Measurements from ENCODE around the gene LILRB1.
"Not testable (repeated sequence)": the region's sequence is repeated elsewhere in the genome, so short reads cannot be mapped to it uniquely, and the experiment has no call there.

The LILRB1 gene

DNA sequence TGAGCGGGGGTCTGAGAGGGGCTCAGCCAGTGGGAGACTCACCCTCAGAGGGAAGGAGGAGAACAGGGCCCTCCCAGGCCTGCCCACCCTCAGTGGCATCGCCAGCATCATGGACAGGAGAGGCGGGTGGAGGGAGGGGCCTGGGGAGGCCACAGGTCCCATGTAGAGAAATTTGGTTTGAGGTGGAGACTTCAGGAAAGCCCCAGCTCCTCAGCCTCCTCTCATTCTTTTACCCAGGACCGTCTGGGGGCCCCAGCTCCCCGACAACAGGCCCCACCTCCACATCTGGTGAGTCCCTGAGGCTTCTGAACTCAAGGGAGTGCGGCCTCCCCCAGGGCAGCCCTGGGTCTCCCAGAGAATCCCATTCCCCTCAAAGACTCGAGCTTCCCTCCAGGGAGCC is 3.1 kb downstream of the LILRB1 start:
- H3K9ac ChIP-seq (ENCODE audit: insufficient read length) = no peak overlapping the region

GRCh38 chr19:54636081-54636480 is 5.8 kb downstream of the LILRB1 start:
- not testable (repeated sequence) for H3K27ac ChIP-seq; H3K9me3 ChIP-seq (ENCODE audit: low read depth, low read length); H3K9ac ChIP-seq (ENCODE audit: insufficient read length); DNase-seq (ENCODE audit: low read depth, low spot score); H3K36me3 ChIP-seq (ENCODE audit: insufficient read depth, low read length); H3K4me3 ChIP-seq

More for the DNA sequence above, 3.1 kb downstream of the LILRB1 start:
- H3K9me3 ChIP-seq (ENCODE audit: low read depth, low read length) = no peaks in the 10 kb centered on the region
- no peak overlapping the region for H3K4me3 ChIP-seq
- TF ChIP-seq EZH2 (IDR thresholded peaks at IDR 0.05) = no peak
- no peak for TF ChIP-seq FOXP2 (optimal IDR thresholded peaks at IDR 0.05; ENCODE audit: control extremely low read depth, extremely low read length, insufficient read depth)
- TF ChIP-seq POLR2AphosphoS5 (IDR thresholded peaks at IDR 0.05; ENCODE audit: borderline replicate concordance, low read depth, low read length) = no peak
- no peak overlapping the region for H3K27ac ChIP-seq
- no peaks in the 10 kb centered on the region for H3K36me3 ChIP-seq (ENCODE audit: insufficient read depth, low read length)
- no peak for DNase-seq (ENCODE audit: low read depth, low spot score)

- Histone ChIP-seq H3K36me3 (ENCODE audit: insufficient read depth, low read length) (no peaks in the 10 kb centered on the region), H3K27ac (no peak overlapping the region), H3K9me3 (ENCODE audit: low read depth, low read length) (no peaks in the 10 kb centered on the region), H3K4me3 (no peak overlapping the region), H3K9ac (ENCODE audit: insufficient read length) (no peak overlapping the region)
- no peak for DNase-seq (ENCODE audit: low read depth, low spot score)
- TF ChIP-seq FOXP2 (optimal IDR thresholded peaks at IDR 0.05; ENCODE audit: control extremely low read depth, extremely low read length, insufficient read depth) (no peak), EZH2 (IDR thresholded peaks at IDR 0.05) (no peak), POLR2AphosphoS5 (IDR thresholded peaks at IDR 0.05; ENCODE audit: borderline replicate concordance, low read depth, low read length) (no peak)
Observed at GRCh38 chr19:54638683-54639082, 8.4 kb downstream of the LILRB1 start.

- not testable (repeated sequence) for H3K9me3 ChIP-seq (ENCODE audit: low read depth, low read length); H3K27ac ChIP-seq; H3K4me3 ChIP-seq; H3K9ac ChIP-seq (ENCODE audit: insufficient read length); H3K36me3 ChIP-seq (ENCODE audit: insufficient read depth, low read length); DNase-seq (ENCODE audit: low read depth, low spot score)
Observed at GRCh38 chr19:54642953-54643352, 12.7 kb downstream of the LILRB1 start.

GRCh38 chr19:54643583-54643982 is 13.3 kb downstream of the LILRB1 start:
- not testable (repeated sequence) for H3K27ac ChIP-seq; H3K9me3 ChIP-seq (ENCODE audit: low read depth, low read length); DNase-seq (ENCODE audit: low read depth, low spot score); H3K4me3 ChIP-seq; H3K9ac ChIP-seq (ENCODE audit: insufficient read length); H3K36me3 ChIP-seq (ENCODE audit: insufficient read depth, low read length)

DNA sequence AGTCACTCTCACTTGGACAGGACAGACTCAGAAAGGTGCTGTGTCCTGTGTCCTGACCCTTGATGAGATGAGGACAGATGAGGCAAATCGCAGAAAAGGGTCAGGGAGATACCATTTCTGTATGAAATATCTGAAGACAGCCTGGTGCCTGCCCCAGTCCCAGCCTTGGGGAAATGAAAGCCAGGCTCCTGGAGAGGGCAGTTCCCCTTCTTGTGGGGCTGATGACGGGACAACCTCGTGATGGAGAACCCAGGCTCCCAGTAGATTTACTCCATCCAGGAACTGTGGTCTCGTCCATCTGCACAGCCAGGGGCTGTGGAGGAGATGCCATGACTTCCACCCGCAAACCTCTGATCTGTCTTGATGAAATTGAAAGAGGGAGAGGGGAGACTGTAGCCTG is 13.8 kb downstream of the LILRB1 start:
- no peak overlapping the region for H3K9ac ChIP-seq (ENCODE audit: insufficient read length)
- no peak for DNase-seq (ENCODE audit: low read depth, low spot score)
- H3K9me3 ChIP-seq (ENCODE audit: low read depth, low read length) = no peaks in the 10 kb centered on the region
- H3K4me3 ChIP-seq = no peak overlapping the region
- TF ChIP-seq POLR2AphosphoS5 (IDR thresholded peaks at IDR 0.05; ENCODE audit: borderline replicate concordance, low read depth, low read length) = no peak
- no peak for TF ChIP-seq EZH2 (IDR thresholded peaks at IDR 0.05)
- no peak for TF ChIP-seq FOXP2 (optimal IDR thresholded peaks at IDR 0.05; ENCODE audit: control extremely low read depth, extremely low read length, insufficient read depth)
- no peak overlapping the region for H3K27ac ChIP-seq
- H3K36me3 ChIP-seq (ENCODE audit: insufficient read depth, low read length) = no peaks in the 10 kb centered on the region

GRCh38 chr19:54646331-54646841 is 16.1 kb downstream of the LILRB1 start:
- no peak overlapping the region for H3K4me3 ChIP-seq
- H3K36me3 ChIP-seq (ENCODE audit: insufficient read depth, low read length) = no peaks in the 10 kb centered on the region
- TF ChIP-seq EZH2 (IDR thresholded peaks at IDR 0.05) = no peak
- no peak for TF ChIP-seq POLR2AphosphoS5 (IDR thresholded peaks at IDR 0.05; ENCODE audit: borderline replicate concordance, low read depth, low read length)
- TF ChIP-seq FOXP2 (optimal IDR thresholded peaks at IDR 0.05; ENCODE audit: control extremely low read depth, extremely low read length, insufficient read depth) = no peak
- H3K9me3 ChIP-seq (ENCODE audit: low read depth, low read length) = no peaks in the 10 kb centered on the region
- H3K27ac ChIP-seq = no peak overlapping the region
- H3K9ac ChIP-seq (ENCODE audit: insufficient read length) = no peak overlapping the region
- DNase-seq (ENCODE audit: low read depth, low spot score) = no peak

DNA sequence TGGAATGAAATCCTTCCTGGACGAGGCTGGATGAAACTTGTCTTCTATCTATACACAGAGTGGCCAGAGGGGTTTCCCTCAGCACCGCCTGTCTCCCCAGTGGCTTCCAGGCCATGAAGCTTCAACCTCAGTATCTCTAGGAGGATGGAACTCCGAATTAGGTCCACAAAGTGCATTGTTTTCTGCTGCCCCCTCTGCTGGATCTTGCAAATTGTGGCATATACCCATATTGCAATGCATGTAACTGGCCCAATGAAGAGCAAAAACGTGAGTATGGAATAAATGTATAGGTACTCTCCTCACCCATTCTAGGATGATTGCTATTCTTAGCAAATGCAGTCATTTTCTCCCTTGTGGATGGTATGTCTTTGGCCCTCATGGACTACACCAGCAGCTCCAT is 17.8 kb downstream of the LILRB1 start:
- DNase-seq (ENCODE audit: low read depth, low spot score) = no peak
- Histone ChIP-seq H3K36me3 (ENCODE audit: insufficient read depth, low read length) (no peaks in the 10 kb centered on the region), H3K27ac (no peak overlapping the region), H3K9me3 (ENCODE audit: low read depth, low read length) (no peaks in the 10 kb centered on the region), H3K9ac (ENCODE audit: insufficient read length) (no peak overlapping the region), H3K4me3 (no peak overlapping the region)
- no peak for TF ChIP-seq FOXP2 (optimal IDR thresholded peaks at IDR 0.05; ENCODE audit: control extremely low read depth, extremely low read length, insufficient read depth)
- TF ChIP-seq POLR2AphosphoS5 (IDR thresholded peaks at IDR 0.05; ENCODE audit: borderline replicate concordance, low read depth, low read length) = no peak
- no peak for TF ChIP-seq EZH2 (IDR thresholded peaks at IDR 0.05)

GRCh38 chr19:54650108-54650655 is 19.9 kb downstream of the LILRB1 start:
- H3K9me3 ChIP-seq (ENCODE audit: low read depth, low read length) = no peaks in the 10 kb centered on the region
- no peak overlapping the region for H3K27ac ChIP-seq
- no peak for DNase-seq (ENCODE audit: low read depth, low spot score)
- H3K9ac ChIP-seq (ENCODE audit: insufficient read length) = no peak overlapping the region
- H3K36me3 ChIP-seq (ENCODE audit: insufficient read depth, low read length) = no peaks in the 10 kb centered on the region
- TF ChIP-seq FOXP2 (optimal IDR thresholded peaks at IDR 0.05; ENCODE audit: control extremely low read depth, extremely low read length, insufficient read depth) (no peak), EZH2 (IDR thresholded peaks at IDR 0.05) (no peak), POLR2AphosphoS5 (IDR thresholded peaks at IDR 0.05; ENCODE audit: borderline replicate concordance, low read depth, low read length) (no peak)
- no peak overlapping the region for H3K4me3 ChIP-seq

All from SK-N-MC (cell line).